ENCODE results near the gene ARRDC4.

- no peak for TF ChIP-seq POLR2A (IDR thresholded peaks at IDR 0.05; ENCODE audit: low read length)
- no peak for TF ChIP-seq GATA1 (IDR thresholded peaks at IDR 0.05; ENCODE audit: low read depth, low read length)
Observed at GRCh38 chr15:97993310-97993738, 32.8 kb downstream of the ARRDC4 start.
